Prostate gland (tissue), 2 donors: Measurements from ENCODE around the gene PODXL2. TPM values are rescaled to one million over a fixed set of nuclear protein-coding genes. Genes with fewer than 3 reads are reported as not detected.

ENCODE experiments used
- DNase-seq: peaks from one replicate; pipeline ENCODE4 v3.0.0-alpha.2; 2019; ENCODE audit warnings: low spot score
- H3K27ac ChIP-seq, 2 donors: fragments of 200-600 bp; sonication (generic); 2 replicates each; pipeline ENCODE4 v1.5.1; 2017 to 2019
- H3K27me3 ChIP-seq: fragments of 200-600 bp; sonication (generic); replicated peaks from 2 replicates; pipeline ENCODE4 v1.5.1; 2019; ENCODE audit not compliant: insufficient read depth
- H3K36me3 ChIP-seq, 2 donors: fragments of 200-600 bp; sonication (generic); 1 replicate in 1 of 2; 2 replicates in 1 of 2; pipeline versions ENCODE4 v1.5.1 to v1.8.1; 2017 to 2019
- H3K4me1 ChIP-seq: fragments of 200-600 bp; sonication (generic); replicated peaks from 2 replicates; pipeline ENCODE4 v1.5.1; 2019
- H3K4me3 ChIP-seq, 2 donors: fragments of 200-600 bp; sonication (generic); 2 replicates each; pipeline ENCODE4 v1.5.1; 2017 to 2019
- H3K9me3 ChIP-seq: fragments of 200-600 bp; sonication (generic); 2 replicates; pipeline ENCODE4 v1.5.1; 2017
- CTCF ChIP-seq, 4 experiments: fragments of 200-600 bp in 2 of 4; fragments of 450-650 bp in 2 of 4; sonication (generic) in 2 of 4; IDR thresholded peaks; 1 replicate in 3 of 4; 2 replicates in 1 of 4; pipeline ENCODE4 v1.5.1; 2016 to 2019; ENCODE audit warnings: antibody characterized with exemption in 4 of 4, mild to moderate bottlenecking in 2 of 4, moderate library complexity in 2 of 4
- POLR2A ChIP-seq: fragments of 450-650 bp; IDR thresholded peaks from one replicate; pipeline ENCODE4 v1.6.1; 2016; ENCODE audit warnings: antibody characterized with exemption, mild to moderate bottlenecking
- POLR2AphosphoS5 ChIP-seq: sonication (generic); formaldehyde crosslinking; IDR thresholded peaks from one replicate; pipeline ENCODE4 v1.6.1; 2017; ENCODE audit warnings: antibody characterized with exemption
- WGBS: methylation state at CpG from one replicate; pipeline ENCODE4 v1.1.5; 2018; 5-methylcytosine and 5-hydroxymethylcytosine counted together
- intact Hi-C: fragments of 100-400 bp; cut with DNase I; formaldehyde crosslinking; loops from one replicate; pipeline ENCODE4 v1.14.2; 2022
- total RNA-seq, 2 donors: library from RNA; depleted of rRNA; stranded (reverse); fragments of >200 nt; gene quantifications; one replicate each; pipeline ENCODE4 v1.1.0, GENCODE V29; 2016

Gene PODXL2
- total RNA-seq, 2 donors from 2014 or later, result 63.9 to 73.7 TPM

- no peaks in the 10 kb centered on the region for H3K27me3 ChIP-seq
- no peaks in the 10 kb centered on the region for H3K36me3 ChIP-seq
- intact Hi-C loops, result no loop called here
- H3K4me1 ChIP-seq, result peaks cover 5% of the 10 kb centered on the region
- H3K4me3 ChIP-seq, result no peak overlapping the region
- no peak for TF ChIP-seq POLR2A
- no peak for TF ChIP-seq POLR2AphosphoS5
- no peak for TF ChIP-seq CTCF (IDR thresholded peaks at IDR 0.05)
- no peaks in the 10 kb centered on the region for H3K9me3 ChIP-seq
- DNase-seq, result no peak
- H3K27ac ChIP-seq, result no peak overlapping the region
Observed at GRCh38 chr3:127686512-127686894, 57.5 kb downstream of the PODXL2 start.

GRCh38 chr3:127687228-127687737 is 58.3 kb downstream of the PODXL2 start:
- no peaks in the 10 kb centered on the region for H3K36me3 ChIP-seq
- intact Hi-C loops, result no loop called here
- no peaks in the 10 kb centered on the region for H3K9me3 ChIP-seq
- TF ChIP-seq CTCF (IDR thresholded peaks at IDR 0.05) (no peak), POLR2A (no peak), POLR2AphosphoS5 (no peak)
- H3K4me3 ChIP-seq, result no peak overlapping the region
- H3K27ac ChIP-seq, result no peak overlapping the region
- no peaks in the 10 kb centered on the region for H3K27me3 ChIP-seq
- WGBS, result 96% methylated on average over 2 of the region's 2 CpGs
- no peak for DNase-seq
- peaks cover 5% of the 10 kb centered on the region for H3K4me1 ChIP-seq

GRCh38 chr3:127688022-127688415 is 59.0 kb downstream of the PODXL2 start:
- Histone ChIP-seq H3K27ac (no peak overlapping the region), H3K4me1 (peaks cover 5% of the 10 kb centered on the region), H3K27me3 (no peaks in the 10 kb centered on the region), H3K9me3 (no peaks in the 10 kb centered on the region), H3K36me3 (no peaks in the 10 kb centered on the region), H3K4me3 (no peak overlapping the region)
- 76% methylated on average over 2 of the region's 2 CpGs for WGBS
- intact Hi-C loops, result no loop called here
- no peak for DNase-seq
- no peak for TF ChIP-seq CTCF (IDR thresholded peaks at IDR 0.05)
- TF ChIP-seq POLR2A, result no peak
- no peak for TF ChIP-seq POLR2AphosphoS5

GRCh38 chr3:127688416-127689265 is 59.7 kb downstream of the PODXL2 start:
- Histone ChIP-seq H3K36me3 (no peaks in the 10 kb centered on the region), H3K4me3 (no peak overlapping the region), H3K9me3 (no peaks in the 10 kb centered on the region), H3K4me1 (peaks cover 5% of the 10 kb centered on the region), H3K27ac (peak overlapping the region in 1 of 2 donors; percentile 4), H3K27me3 (no peaks in the 10 kb centered on the region)
- intact Hi-C loops, result no loop called here
- 53% methylated on average over 20 of the region's 20 CpGs for WGBS
- DNase-seq, result no peak
- TF ChIP-seq POLR2A (no peak), CTCF (IDR thresholded peaks at IDR 0.05) (no peak), POLR2AphosphoS5 (no peak)
